GM18507 (cell line): ENCODE measurements around the gene GIPC3.

Experiments used
- DNase-seq: peaks from one replicate; pipeline ENCODE4 v3.0.0; 2011; ENCODE audit warnings: low read depth; ENCODE audit not compliant: insufficient read length; ENCODE audit errors: extremely low spot score
- FAIRE-seq: peaks from 2 replicates; lab custom pipeline; 2011; peaks lifted over from hg19 to GRCh38; lab: Jason Lieb, UNC

GIPC3 gene

GRCh38 chr19:3585301-3586126 is at the start of gene GIPC3:
TSS of gene GIPC3 (plus strand) at chr19:3585478. CDS start at chr19:3585598, 120 bp downstream.
- FAIRE-seq (no peak), DNase-seq (no peak)

GRCh38 chr19:3535563-3535965 is 49.7 kb upstream of the GIPC3 start:
- no peak for FAIRE-seq
- DNase-seq: no peak

GRCh38 chr19:3535981-3536380 is 49.3 kb upstream of the GIPC3 start:
- DNase-seq (no peak), FAIRE-seq (no peak)

GRCh38 chr19:3536429-3537100 is 48.7 kb upstream of the GIPC3 start:
- no peak for DNase-seq

GRCh38 chr19:3537101-3537437 is 48.2 kb upstream of the GIPC3 start:
- DNase-seq (no peak), FAIRE-seq (no peak)

More at GRCh38 chr19:3536429-3537100, 48.7 kb upstream of the GIPC3 start:
- FAIRE-seq: no peak

GRCh38 chr19:3537438-3538240 is 47.6 kb upstream of the GIPC3 start:
- FAIRE-seq: no peak
- DNase-seq: no peak

- FAIRE-seq: no peak
Measured at GRCh38 chr19:3538258-3538929, 46.9 kb upstream of the GIPC3 start.

GRCh38 chr19:3538965-3539755 is 46.1 kb upstream of the GIPC3 start, which contains the start of gene TEKTIP1:
TSS of gene TEKTIP1 (plus strand) at chr19:3539174. CDS start at chr19:3539178, 4 bp downstream.
- no peak for DNase-seq
- no peak for FAIRE-seq

More at GRCh38 chr19:3538258-3538929, 46.9 kb upstream of the GIPC3 start:
- DNase-seq: no peak

GRCh38 chr19:3539756-3540118 is 45.5 kb upstream of the GIPC3 start:
- FAIRE-seq: no peak
- no peak for DNase-seq

- FAIRE-seq (no peak), DNase-seq (no peak)
Measured at GRCh38 chr19:3543150-3544057, 41.9 kb upstream of the GIPC3 start.

GRCh38 chr19:3544058-3544376 is 41.3 kb upstream of the GIPC3 start:
- no peak for DNase-seq
- FAIRE-seq: no peak

- peak; percentile 68 for FAIRE-seq
- peak; percentile 66 for DNase-seq
Measured at GRCh38 chr19:3544742-3545668, 40.3 kb upstream of the GIPC3 start.

- DNase-seq (no peak), FAIRE-seq (no peak)
Measured at GRCh38 chr19:3545669-3546034, 39.6 kb upstream of the GIPC3 start.

GRCh38 chr19:3546119-3546518 is 39.2 kb upstream of the GIPC3 start:
- DNase-seq (no peak), FAIRE-seq (no peak)

- DNase-seq (no peak), FAIRE-seq (no peak)
Measured at GRCh38 chr19:3547301-3547731, 38.0 kb upstream of the GIPC3 start.

- no peak for FAIRE-seq
- no peak for DNase-seq
Measured at GRCh38 chr19:3547767-3548282, 37.5 kb upstream of the GIPC3 start.

- no peak for FAIRE-seq
- DNase-seq: no peak
Measured at GRCh38 chr19:3548606-3549005, 36.7 kb upstream of the GIPC3 start.
